Choroid plexus epithelial cell (primary cell): Measurements from ENCODE around the gene GCSAM.

Experiments
- DNase-seq: peaks from one replicate; pipeline ENCODE4 v3.0.0-alpha.2; 2010; ENCODE audit warnings: low read depth
- H3K4me3 ChIP-seq: 2 replicates; pipeline ENCODE4 v1.5.1; 2011; ENCODE audit warnings: low read depth, mild to moderate bottlenecking, control low read depth, low read length, moderate library complexity
- TF ChIP-seq, protein P1 (sequence below): conservative IDR thresholded peaks from 2 replicates; pipeline ENCODE4 v1.5.1; 2011; ENCODE audit warnings: low read depth, mild to moderate bottlenecking, control low read depth, inconsistent platforms, low read length, moderate library complexity

Gene GCSAM

DNA sequence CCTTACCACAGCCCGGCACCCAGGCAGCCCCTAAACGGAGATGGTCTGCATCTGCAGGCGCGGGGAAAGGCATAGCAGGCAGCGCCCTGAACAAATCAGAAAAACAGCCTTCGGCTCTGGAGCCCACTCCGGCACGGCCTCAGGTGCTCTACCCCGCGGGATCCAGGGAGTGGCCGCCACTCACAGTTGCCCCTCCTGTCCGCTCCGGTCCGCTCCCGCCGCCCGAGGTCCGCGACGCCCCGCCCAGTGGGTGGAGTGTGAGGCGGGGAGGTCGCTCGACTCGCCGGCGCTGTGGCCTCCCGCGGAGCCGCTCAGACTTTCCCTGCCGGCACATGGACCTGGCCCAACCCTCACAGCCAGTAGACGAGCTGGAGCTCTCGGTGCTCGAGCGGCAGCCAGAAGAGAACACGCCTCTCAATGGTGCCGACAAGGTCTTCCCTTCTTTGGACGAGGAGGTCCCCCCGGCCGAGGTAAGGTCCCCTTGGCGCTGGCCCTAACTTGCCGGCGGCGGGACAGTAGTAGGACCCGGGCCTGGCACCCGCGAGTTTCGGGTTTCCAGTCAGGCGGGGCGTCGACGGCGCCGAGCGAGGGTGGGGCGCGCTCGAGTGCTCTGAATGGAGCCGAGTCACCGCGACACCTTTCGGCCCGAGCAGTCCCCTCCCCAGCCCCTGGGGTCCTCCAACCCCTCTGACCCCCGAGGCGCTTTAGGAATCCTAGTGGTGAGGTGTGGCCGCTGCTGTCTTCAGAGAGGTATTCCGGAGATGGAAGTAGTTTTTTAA is 46.8 kb downstream of the GCSAM start, which contains the start of gene C3orf52:
Gene C3orf52, plus strand, starts transcription at position 314 of the 779 bp plus-strand sequence. Its CDS starts 19 bp downstream, at position 333.
- TF ChIP-seq, protein P1, sequence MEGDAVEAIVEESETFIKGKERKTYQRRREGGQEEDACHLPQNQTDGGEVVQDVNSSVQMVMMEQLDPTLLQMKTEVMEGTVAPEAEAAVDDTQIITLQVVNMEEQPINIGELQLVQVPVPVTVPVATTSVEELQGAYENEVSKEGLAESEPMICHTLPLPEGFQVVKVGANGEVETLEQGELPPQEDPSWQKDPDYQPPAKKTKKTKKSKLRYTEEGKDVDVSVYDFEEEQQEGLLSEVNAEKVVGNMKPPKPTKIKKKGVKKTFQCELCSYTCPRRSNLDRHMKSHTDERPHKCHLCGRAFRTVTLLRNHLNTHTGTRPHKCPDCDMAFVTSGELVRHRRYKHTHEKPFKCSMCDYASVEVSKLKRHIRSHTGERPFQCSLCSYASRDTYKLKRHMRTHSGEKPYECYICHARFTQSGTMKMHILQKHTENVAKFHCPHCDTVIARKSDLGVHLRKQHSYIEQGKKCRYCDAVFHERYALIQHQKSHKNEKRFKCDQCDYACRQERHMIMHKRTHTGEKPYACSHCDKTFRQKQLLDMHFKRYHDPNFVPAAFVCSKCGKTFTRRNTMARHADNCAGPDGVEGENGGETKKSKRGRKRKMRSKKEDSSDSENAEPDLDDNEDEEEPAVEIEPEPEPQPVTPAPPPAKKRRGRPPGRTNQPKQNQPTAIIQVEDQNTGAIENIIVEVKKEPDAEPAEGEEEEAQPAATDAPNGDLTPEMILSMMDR = peak; percentile 23
- peak within 1 kb of the TSS; percentile 74 for H3K4me3 ChIP-seq
- DNase-seq = peak; percentile 83

DNA sequence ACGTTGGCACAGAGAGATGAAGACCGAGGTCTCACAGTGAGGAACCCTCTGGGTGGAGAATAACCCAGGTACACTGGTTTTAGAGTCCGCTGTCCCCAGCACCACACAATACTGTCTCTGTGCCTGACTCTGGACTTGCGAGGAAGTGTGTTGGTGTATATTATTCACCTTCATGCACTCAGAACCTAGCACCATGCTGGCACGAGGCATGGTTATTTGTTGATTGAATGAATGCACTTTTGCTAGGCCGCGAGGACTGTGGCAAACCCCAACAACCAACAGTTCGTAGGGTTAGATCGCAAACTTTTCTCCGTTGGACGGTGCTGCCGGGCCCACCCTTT is 47.3 kb downstream of the GCSAM start:
- DNase-seq = no peak
- TF ChIP-seq, protein P1 = no peak
- peak overlapping the region; percentile 74 for H3K4me3 ChIP-seq

DNA sequence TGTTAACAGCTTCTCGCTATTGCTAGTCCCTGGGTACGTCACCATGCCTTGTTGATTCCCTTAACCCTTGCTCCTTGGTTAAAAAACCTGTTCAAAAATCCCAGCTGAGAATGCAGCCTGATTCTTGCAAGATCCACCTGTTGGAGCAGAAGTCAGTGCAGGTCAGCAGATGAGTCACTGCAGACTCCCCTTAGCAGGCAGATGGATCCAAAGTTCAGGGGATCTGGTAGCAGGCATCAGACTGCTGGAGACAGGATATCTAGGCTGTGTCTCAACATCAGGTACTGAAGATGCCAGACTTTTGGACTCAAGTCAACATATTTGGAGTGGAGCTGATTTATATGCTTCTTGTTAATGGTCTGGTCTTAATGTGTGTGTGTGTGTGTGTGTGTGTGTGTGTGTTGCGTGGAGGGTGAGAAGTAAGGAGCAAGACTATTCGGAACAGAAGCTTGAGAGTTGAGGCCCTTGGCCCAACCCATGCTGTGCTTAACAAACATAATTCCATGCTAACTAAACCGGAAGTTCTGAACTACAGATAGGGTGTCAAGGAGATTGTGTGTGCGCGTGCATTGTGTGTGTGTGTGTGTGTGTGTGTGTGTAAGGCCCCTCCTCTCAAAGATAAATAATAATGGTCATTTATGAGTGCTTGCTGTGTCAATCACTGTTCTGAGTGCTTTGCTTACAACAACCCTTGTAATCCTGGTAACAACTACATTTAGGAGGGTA is 47.9 kb downstream of the GCSAM start:
- TF ChIP-seq, protein P1 = no peak
- no peak for DNase-seq
- no peak overlapping the region for H3K4me3 ChIP-seq

DNA sequence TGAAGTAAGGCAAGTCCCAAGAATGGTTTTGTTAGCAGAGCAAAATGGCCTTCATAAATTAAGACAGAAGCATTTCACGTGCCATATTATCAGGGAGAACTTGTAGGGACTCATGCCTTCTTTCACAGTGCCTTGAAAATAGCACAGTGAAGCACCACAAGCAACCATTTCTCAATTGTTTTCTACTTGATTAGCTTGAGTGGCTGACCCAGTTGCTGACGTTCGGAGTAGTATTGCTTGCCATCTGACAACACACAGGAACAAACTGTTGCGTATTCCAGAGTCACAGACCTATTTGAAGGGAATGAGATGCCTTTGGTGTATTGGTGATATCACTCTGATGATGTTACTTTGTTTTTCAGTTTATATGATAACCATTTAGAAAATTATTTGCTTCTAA is 49.8 kb downstream of the GCSAM start:
- H3K4me3 ChIP-seq = no peak overlapping the region
- no peak for DNase-seq
- TF ChIP-seq, protein P1 = no peak

DNA sequence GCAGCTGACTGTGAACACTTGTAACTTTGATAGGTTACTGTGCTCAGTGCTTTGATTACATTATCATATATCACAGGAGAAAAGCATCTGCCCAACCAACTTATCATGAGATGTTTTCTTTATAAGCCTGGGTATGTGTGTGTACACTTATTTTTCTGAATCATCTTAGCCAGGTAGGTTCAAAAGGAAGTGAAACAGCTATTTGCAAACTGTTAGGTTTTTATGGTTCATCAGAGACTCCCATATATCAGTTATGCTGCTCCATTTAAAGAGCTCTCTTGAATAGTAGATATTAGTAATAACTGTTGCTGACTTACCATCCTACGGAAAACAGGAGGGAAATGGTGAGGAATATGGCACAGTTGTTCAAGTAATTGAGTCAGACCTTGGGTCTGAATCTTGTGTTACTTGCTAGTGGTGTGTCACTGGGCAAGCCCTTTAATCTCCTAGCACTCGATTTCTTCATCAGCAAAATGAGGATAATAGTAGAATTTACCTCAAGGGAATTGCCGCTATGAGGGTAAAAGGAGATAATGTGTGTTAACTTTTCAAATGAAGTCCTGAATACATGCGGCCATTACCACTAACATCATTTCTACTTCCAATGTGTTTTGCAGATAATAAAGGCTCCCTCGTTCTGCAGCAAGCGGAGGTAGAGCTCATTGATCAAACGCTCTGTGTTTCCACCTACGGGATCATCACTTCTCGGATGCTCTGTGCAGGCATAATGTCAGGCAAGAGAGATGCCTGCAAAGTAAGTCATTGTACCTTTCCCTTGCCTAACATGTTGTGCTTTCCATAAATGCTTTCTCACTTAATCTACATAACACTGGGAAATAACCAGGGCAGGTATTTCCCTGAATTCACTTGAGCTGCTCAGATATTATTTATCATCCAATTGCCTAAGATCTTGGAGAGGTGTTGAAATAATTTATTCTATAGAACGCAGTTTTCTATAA is 54.6 kb downstream of the GCSAM start:
- DNase-seq = no peak
- H3K4me3 ChIP-seq = no peak overlapping the region
- TF ChIP-seq, protein P1 = no peak

DNA sequence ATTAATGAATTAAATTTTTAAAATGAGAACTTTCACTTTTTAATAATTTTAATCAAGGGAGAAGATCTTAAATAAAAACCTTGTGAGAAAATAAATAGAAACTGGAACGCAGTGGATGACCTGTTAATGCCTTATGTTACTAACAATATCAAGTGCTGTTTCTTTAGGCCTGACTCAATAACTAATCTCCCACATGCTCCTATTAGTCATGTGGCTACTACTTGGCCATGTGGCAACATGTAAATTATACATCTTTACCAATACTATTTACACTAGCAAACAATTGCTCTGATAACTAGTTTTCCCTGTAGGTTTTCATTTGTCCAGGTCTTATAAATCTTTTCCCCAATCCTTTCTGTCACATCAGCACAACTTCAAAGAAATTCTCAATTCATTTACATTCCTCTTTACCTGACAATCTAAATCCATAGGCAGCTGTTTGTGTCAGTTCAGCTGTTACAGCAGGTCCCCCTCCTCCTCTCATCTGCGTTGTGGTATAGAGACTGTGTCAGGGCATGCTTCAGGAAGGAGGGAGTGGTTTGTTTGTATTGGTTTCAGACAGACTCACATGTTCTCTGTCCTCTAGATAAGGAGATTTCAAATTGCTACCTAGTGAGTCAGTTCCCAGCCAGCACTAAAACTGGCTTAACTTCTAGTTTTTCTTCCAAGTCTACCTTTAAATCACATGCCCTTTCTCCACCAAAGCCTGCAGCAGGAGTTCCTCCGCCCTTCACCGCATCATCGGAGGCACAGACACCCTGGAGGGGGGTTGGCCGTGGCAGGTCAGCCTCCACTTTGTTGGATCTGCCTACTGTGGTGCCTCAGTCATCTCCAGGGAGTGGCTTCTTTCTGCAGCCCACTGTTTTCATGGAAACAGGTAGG is 58.2 kb downstream of the GCSAM start:
- H3K4me3 ChIP-seq = no peak overlapping the region
- peak; percentile 97 for DNase-seq
- TF ChIP-seq, protein P1 = no peak
